GM21619 (cell line): ENCODE data around the gene SULT2B1.

Experiments used
- ATAC-seq: cut with Tn5 transposase; IDR thresholded peaks from one replicate; pipeline ENCODE4 v1.9.1; 2021; ENCODE audit not compliant: unreplicated experiment

Gene SULT2B1

DNA sequence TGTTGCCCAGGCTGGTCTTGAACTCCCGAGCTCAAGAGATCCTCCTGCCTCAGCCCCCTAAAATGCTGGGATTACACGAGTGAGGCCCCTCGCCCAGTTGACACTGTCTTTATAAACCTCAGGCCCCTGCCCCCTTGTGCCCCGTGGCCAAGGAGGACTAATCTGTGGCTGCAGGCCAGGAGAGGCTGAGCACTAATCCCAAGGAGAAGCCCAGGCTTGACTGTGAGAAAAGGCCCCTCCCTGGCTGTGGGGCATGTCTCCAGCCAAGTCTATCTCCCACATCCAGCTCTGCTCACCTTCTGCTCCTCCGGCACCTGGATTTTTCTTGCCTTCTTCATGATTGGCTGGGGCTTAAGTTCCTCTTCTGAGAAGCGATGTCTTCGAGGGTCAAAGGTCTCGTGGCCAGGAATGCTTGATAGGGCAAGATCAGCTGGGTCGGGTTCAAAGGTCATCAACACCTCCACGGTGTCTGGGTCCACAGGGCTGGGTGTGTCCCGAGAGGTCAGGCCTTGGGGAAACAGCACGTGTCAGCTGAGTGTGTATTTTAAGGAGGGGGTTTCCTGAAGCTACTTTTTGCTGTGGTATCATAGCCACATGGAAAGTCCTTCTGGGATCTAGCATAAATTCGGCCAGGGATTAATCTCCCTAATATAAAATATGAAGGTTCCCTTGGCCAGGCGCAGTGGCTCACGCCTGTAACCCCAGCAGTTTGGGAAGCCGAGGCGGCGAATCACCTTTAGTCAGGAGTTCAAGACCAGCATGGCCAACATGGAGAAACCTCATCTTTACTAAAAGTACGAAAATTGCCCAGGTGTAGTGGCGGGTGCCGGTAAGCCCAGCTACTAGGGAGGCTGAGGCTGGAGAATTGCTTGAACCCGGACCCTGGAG, 81.4 kb downstream of the SULT2B1 start:
- ATAC-seq: no peak

- no peak for ATAC-seq
Observed at GRCh38 chr19:48634036-48634342, 82.0 kb downstream of the SULT2B1 start.

GRCh38 chr19:48634424-48635262, 82.7 kb downstream of the SULT2B1 start:
- peak; percentile 29 for ATAC-seq

GRCh38 chr19:48635263-48635965, 83.4 kb downstream of the SULT2B1 start:
- ATAC-seq: no peak

DNA sequence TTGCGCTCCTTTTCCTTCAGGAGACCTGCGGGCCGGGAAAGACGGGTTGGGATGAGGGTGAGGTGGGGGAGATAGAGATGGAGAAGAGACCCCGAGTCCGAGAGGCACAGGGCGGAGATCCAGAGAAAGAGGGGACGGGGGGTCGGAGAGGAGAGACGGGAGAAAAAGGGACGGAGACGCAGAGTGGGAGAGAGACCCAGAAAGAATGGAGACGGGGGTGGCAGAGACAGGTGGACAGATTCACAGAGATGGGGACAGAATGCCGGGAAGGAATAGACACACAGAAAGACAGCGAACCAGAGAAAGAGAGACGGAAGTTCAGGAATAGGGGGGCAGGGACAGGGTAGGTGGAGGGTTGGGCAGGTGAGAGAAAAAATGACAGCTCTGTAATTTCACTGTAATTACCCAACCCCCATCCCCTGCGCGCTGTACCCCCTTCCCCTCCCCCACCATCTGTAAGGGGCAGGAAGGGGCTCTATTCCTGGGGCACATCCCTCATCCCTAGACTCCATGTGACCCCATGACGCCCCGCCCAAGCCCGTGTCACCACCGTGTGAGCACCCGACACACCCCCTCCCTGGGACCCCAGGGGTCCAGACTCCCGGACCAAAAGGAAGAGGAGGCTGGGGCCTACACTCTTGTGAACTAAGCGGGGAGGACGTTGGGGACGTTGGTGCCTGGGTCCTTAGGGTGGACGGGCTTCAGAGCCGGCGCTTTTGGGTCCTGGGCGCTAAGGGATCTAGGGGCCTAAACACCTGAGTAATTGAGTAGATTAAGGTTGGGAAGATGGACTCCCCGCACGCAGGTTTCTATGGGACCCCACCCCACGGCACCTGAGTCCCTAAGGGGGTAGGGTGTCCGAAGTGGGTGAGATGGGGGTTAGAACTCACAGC, 84.2 kb downstream of the SULT2B1 start:
- ATAC-seq: no peak

DNA sequence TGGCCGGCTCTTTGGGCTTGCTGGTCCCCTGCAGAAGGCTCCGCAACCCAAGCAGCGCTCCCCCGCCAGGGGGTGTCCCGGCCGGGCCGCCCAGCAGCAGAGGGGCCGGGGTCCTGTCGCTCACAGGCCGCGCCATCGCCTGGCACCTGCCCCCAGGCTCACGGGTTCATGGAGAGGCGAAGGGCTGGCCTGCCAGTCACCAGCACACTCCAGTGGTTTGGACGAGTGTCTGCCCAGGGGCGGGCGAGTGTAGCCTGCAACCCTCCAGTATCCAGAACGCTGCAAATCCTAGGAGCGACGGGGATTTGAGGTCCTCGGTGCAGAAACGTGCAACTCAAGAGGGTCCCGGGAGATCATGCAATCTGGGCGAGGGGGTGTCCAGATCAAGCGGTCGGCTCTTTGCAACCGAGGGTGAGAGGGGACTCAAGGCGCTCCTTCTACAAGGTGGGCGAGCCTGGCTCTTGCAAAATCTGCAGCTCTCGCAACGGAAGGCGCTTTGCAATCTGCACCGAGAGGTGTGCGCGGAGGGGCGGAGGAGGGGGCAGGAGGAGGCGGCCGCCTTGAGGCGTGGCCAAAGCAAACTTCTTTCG, 85.0 kb downstream of the SULT2B1 start, which contains the start of gene DBP:
Gene DBP, minus strand, starts transcription at position 521 of the 590 bp plus-strand sequence. Its CDS starts 385 bp downstream, at position 136.
- ATAC-seq: no peak

DNA sequence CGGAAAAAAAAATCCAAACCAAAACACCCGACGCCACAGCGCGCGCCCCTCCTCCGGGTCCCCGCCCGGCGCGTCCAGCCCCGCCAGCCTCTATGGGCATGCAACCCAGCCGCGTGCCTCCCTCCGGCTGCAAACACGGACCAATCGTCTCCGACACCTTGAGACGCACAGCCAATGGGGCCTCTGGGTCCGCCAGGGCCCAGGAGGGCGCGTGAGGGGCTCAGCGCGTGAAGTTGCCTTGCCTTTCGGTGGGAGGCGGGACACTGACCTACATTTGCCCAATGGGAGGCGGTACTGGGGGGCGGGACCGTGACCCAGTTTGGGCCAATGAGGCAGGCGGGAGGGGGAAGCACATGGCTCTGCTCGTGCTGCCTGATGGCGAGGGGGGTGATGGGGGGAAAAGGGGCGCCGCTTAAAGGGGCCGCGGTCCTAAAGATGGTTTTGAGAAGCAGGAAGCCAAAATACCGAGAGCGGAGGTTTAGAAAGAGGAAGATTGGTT, 85.5 kb downstream of the SULT2B1 start:
- ATAC-seq: peak; percentile 63

GRCh38 chr19:48637948-48638830, 86.2 kb downstream of the SULT2B1 start:
- no peak for ATAC-seq

DNA sequence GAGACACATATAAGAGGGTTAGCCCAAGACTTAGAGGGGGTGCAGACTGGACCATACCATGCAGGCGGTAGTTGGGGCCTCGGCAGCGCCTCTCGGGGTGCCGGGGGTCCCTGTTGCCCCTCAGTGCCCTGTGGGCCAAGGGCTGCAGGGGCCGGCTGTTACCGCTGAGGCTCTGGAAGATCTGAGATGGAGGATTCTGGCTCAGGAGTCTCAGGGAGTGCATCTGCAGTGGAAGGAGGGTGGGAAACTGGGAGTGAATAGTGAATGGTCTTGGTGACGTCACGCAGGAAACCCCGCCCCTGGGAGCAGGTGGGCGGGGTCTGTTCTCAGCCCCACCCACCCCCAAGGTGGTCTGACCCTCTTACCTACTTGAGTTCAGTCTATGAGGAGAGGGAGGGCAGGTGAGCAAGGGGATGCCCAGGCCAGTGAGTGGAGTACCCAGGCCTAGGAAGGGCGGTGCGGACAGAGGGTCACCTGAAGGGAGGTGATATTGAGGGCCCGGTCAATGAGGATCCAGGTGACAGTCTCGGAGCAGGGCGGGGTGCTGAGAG, 86.9 kb downstream of the SULT2B1 start:
- no peak for ATAC-seq

- ATAC-seq: no peak
Observed at GRCh38 chr19:48639483-48640375, 87.8 kb downstream of the SULT2B1 start.

- ATAC-seq: no peak
Observed at GRCh38 chr19:48641850-48642249, 89.9 kb downstream of the SULT2B1 start.

DNA sequence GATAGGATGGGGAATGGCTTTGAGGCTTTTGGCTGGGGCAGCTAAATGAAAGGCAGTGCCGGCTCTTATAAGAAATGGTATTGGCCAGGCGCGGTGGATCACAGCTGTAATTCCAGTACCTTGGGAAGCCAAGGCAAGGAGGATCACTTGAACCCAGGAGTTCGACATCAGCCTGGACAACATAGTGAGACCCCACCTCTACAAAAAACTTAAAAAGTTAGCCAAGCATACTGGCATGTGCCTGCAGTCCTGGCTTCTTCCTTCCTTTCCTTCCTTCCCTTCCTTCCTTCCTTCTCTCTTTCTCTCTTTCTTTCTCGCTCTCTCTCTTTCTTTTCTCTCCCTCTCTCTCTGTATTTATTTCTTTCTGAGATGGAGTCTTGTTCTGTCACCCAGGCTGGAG, 90.9 kb downstream of the SULT2B1 start:
- no peak for ATAC-seq

- ATAC-seq: no peak
Observed at GRCh38 chr19:48644355-48644754, 92.4 kb downstream of the SULT2B1 start.

DNA sequence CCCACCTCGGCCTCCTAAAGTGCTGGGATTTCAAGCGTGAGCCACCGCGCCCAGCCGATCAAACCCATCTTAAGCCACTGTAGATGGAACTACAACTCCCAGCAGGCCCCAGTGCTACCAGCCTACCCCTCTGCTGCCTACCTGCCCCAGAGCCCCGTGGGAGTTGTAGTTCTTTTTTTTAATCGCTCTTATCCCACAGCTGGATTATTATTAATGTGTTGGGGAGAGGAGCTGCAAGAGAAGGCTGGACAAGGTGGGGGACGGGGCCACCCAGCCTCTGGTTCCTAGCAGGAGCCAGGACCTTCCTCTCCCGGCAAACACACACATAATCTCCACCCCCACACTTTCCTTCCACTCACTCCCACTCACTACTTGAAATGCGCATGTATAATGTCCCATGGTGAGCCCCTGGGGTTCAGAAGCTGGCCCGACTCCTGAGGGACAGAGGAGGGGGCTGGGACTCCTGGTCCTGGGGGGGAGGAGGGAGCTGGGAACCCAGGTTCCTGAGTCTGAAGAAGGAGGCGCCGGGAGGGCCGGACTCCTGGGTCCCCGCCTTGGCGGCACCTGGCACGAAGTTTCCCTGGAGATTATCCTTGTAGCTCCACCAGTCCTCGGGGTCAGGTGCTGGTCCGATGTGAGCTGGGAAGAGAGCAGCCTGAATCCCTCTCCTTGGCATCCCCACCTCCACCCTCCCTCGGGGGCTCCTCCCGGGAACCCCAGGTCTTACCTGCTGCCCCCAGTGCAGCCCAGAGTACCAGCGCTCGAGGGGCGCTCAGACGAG, 93.1 kb downstream of the SULT2B1 start:
- peak; percentile 45 for ATAC-seq

GRCh38 chr19:48645620-48646000, 93.6 kb downstream of the SULT2B1 start:
- ATAC-seq: no peak

DNA sequence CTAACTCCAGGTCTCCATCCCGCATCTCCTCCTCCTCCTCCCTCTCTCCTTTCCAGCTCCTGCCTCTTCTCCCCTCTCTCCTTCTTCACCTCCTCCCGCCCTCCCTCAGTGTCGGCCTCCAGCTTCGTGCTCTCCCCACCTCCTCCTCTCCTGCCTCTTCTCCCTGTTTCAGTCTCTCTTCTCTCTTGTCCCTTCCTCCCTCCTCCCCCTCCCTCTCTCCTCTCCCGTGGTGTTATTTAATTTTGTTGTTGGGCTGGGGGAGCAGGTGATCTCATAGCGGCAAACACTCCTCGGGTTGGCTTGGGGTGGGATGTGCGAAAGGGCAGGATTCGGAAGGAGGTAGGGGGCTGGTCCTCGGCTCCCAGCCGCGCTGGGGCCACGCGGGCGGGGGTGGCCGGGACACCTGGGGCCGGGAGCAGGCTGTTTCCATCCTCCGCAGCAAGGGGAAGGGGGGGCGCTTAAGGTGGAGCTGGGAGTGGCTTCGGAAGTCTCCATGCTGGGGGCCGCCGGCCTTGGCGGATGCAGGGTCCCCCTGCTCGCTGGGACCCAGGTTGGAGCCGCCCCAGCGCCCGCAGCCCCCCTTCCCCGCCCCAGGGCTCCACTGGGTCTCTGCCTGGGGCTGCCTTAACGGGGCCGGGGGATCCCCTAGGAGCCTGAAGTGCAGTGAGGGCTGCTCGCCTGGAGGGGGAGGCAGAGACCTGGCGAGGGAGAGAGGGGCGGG, 94.2 kb downstream of the SULT2B1 start, which contains the start of gene CA11:
Gene CA11, minus strand, starts transcription at position 187 of the 721 bp plus-strand sequence. CDS start 555 bp downstream, outside the sequence.
- peak; percentile 69 for ATAC-seq
